Activated T-cell treated with anti-CD3 and anti-CD28 coated beads, Interleukin-2, amount 50 U/mL, for 72 hours (primary cell): Measurements from ENCODE around the gene ATOH8. TPM values are rescaled to one million over a fixed set of nuclear protein-coding genes. Genes with fewer than 3 reads are reported as not detected.

Source experiments
- ATAC-seq, 2 donors: fragments of 150-1000 bp; cut with Tn5 transposase; replicated peaks in 1 of 2; 2 replicates each; pipeline ENCODE4 v1.10.0; 2021; ENCODE audit warnings: moderate library complexity in 2 of 2, mild to moderate bottlenecking in 1 of 2
- DNase-seq, 2 donors: peaks; one replicate each; pipeline ENCODE4 v3.0.0; 2021 to 2022; ENCODE audit warnings: mixed read lengths in 1 of 2
- H3K27ac Mint-ChIP-seq: one replicate; pipeline ENCODE4 v1.8.0; 2022; ENCODE audit warnings: mild to moderate bottlenecking, moderate library complexity, mixed read lengths
- H3K27me3 Mint-ChIP-seq: one replicate; pipeline ENCODE4 v1.8.0; 2022; ENCODE audit warnings: low read depth, mixed read lengths
- H3K36me3 Mint-ChIP-seq, 2 donors: one replicate each; pipeline ENCODE4 v1.8.0; 2022; ENCODE audit warnings: mixed read lengths in 2 of 2, mild to moderate bottlenecking in 1 of 2; ENCODE audit not compliant: insufficient read depth in 2 of 2
- H3K4me1 Mint-ChIP-seq: one replicate; pipeline ENCODE4 v1.8.0; 2022; ENCODE audit warnings: low read depth, mixed read lengths
- H3K4me3 Mint-ChIP-seq, 2 donors: one replicate each; pipeline ENCODE4 v1.8.0; 2022; ENCODE audit warnings: mild to moderate bottlenecking in 2 of 2, mixed read lengths in 2 of 2, moderate library complexity in 2 of 2
- H3K9me3 Mint-ChIP-seq, 2 donors: one replicate each; pipeline ENCODE4 v1.8.0; 2022; ENCODE audit warnings: mixed read lengths in 2 of 2
- total RNA-seq, 2 donors: library from RNA; stranded (reverse); gene quantifications; one replicate each; pipeline ENCODE4 v1.2.3, GENCODE V29; 2022

ATOH8 gene
- total RNA-seq, 2 donors from 2014 or later: not detected

GRCh38 chr2:85788603-85789002, 34.8 kb downstream of the ATOH8 start:
- H3K4me1 Mint-ChIP-seq: peaks cover 7% of the 10 kb centered on the region
- H3K4me3 Mint-ChIP-seq: no peak overlapping the region

GRCh38 chr2:85789271-85789670, 35.5 kb downstream of the ATOH8 start:
- H3K27ac Mint-ChIP-seq: no peak overlapping the region
- no peak for ATAC-seq
- peaks cover 13% of the 10 kb centered on the region for H3K27me3 Mint-ChIP-seq
- no peaks in the 10 kb centered on the region for H3K9me3 Mint-ChIP-seq
- no peaks in the 10 kb centered on the region for H3K36me3 Mint-ChIP-seq
- no peak for DNase-seq
- H3K4me3 Mint-ChIP-seq: no peak overlapping the region
- H3K4me1 Mint-ChIP-seq: peaks cover 7% of the 10 kb centered on the region

More at GRCh38 chr2:85788603-85789002, 34.8 kb downstream of the ATOH8 start:
- no peaks in the 10 kb centered on the region for H3K36me3 Mint-ChIP-seq
- no peaks in the 10 kb centered on the region for H3K9me3 Mint-ChIP-seq
- H3K27me3 Mint-ChIP-seq: peaks cover 13% of the 10 kb centered on the region
- ATAC-seq (no peak), DNase-seq (no peak)
- H3K27ac Mint-ChIP-seq: no peak overlapping the region

DNA sequence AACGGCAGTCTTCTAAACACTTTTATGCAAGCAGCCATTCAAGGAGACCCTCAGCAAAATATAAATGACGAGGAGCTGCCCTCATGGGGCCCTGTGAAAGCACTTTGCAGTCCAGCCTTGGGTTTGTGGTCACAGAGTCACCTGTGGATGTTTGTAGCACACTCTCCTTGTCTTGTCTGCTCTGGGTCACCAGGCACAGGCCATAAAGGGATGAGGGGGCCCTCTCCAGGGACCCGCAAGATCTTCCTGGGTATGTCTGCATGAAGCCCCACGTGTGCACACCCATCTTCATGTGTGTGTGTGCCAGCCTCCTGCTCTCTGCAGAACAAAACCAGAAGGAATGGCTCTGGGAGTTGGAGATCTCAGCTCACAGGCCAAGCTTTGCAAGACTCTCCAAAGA, 36.2 kb downstream of the ATOH8 start:
- H3K9me3 Mint-ChIP-seq: no peaks in the 10 kb centered on the region
- H3K4me3 Mint-ChIP-seq: no peak overlapping the region
- peaks cover 10% of the 10 kb centered on the region for H3K27me3 Mint-ChIP-seq
- no peak for DNase-seq
- peaks cover 5% of the 10 kb centered on the region for H3K4me1 Mint-ChIP-seq
- H3K36me3 Mint-ChIP-seq: no peaks in the 10 kb centered on the region
- H3K27ac Mint-ChIP-seq: no peak overlapping the region
- no peak for ATAC-seq

DNA sequence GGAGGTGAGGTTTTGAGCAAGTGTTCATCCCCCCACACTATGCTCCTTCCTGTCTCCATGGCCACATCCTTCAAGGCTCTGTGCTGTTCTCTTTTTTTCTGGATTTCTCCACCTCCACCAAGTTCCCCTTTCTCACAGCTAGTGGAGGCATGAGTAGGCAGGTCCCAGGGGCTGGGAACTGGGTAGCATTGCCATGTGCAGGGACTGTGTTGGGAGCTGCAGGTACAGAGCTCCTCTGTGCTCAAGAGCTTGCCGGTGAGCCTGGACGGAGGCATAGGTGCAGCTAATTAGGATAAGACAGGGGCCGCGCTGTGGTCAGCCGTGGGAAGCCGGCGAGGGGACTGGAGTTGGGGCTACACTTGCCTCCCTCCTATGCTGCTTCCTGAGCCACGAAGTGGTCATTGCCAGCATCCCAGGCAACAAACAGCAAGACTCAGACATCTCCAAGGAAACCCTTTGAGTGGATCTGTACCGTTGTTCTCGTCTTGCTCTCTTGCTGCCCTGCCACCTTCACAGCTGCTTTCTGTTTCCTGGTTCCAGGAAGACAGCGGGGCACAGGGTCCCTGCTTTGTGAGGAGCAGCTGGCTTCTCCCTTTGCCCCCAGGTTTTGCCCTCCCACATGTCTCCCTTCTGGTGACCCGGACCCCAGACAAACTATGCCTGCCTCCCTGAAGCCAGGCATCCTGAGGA, 36.9 kb downstream of the ATOH8 start:
- no peaks in the 10 kb centered on the region for H3K36me3 Mint-ChIP-seq
- H3K27me3 Mint-ChIP-seq: peaks cover 4% of the 10 kb centered on the region
- no peak overlapping the region for H3K4me3 Mint-ChIP-seq
- no peaks in the 10 kb centered on the region for H3K4me1 Mint-ChIP-seq
- ATAC-seq (no peak), DNase-seq (no peak)
- no peaks in the 10 kb centered on the region for H3K9me3 Mint-ChIP-seq
- no peak overlapping the region for H3K27ac Mint-ChIP-seq

DNA sequence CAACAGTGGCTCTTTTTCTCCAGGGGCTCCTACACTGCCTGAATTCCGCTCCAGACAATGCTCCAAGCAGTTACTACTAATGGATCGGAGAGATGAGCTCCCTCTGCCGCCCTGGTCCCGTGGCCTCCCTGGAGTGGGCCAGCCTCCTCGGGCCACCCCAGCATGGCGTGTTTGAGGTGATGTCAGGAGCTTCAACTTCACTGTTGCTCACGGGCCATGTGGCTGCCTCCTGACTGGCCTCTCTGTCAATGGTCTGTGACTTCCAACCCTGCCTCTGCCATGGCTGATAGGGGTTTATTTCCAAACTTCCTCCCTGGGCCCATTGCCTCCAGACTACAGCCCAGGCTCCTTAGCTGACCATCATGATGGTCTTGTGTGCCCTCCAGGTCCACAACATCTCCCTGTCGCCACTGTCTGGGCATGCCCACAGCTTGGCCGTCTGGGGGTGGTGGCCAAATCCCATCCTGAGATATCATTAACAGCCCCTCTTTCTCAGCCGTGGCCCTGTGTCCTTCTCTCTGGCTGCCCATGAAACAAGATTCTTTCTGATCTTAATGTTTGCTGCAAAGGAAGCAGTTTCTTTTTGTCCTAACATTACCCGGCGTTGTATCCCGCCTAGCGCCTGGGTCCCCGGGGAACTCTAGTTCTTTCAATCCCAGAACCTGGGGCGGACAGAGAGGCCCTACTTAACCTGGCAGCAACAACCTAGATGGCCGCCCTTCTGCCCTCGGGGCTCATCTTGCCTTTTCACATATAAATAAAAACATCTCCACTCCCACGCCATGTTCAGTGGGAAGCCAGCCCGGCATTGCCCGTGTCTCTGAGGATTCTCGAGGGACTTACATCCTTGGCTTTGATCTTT, 38.1 kb downstream of the ATOH8 start:
- H3K27me3 Mint-ChIP-seq: no peaks in the 10 kb centered on the region
- no peaks in the 10 kb centered on the region for H3K36me3 Mint-ChIP-seq
- no peak for ATAC-seq
- no peak for DNase-seq
- no peaks in the 10 kb centered on the region for H3K4me1 Mint-ChIP-seq
- H3K27ac Mint-ChIP-seq: no peak overlapping the region
- no peak overlapping the region for H3K4me3 Mint-ChIP-seq
- H3K9me3 Mint-ChIP-seq: no peaks in the 10 kb centered on the region

DNA sequence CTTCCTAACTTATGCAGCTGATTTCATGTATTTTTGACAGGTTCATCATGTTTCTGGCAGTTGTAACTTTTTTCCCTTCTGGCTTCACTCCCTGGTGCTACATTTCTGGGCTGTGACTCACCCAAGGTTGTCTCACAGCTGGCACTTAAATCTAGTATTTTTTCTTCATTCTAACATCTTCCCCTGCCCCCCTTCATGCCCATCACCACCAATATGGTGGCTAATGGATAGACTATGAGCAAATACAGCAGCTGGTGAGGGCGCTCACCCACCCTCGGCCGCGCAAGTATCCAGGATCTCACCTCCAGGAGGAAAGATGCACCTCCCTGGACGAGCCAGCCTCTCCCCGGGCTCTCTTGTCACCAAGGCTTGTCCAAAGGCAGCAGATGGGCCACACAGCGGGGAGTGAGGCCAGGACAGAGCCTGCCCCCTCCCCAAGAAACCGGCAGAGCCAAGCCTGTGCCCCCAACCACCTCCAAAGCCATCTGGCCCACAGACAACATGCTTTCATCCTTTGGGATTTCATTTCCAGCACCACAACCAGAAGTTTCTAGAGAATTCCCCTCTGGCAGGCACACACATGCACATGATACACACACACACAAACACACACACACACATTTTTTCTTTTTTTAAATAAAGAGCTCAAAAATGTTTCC, 39.1 kb downstream of the ATOH8 start:
- DNase-seq (no peak), ATAC-seq (no peak)
- Mint-ChIP-seq H3K9me3 (no peaks in the 10 kb centered on the region), H3K27me3 (peaks cover 3% of the 10 kb centered on the region), H3K36me3 (no peaks in the 10 kb centered on the region), H3K4me1 (no peaks in the 10 kb centered on the region), H3K4me3 (no peak overlapping the region), H3K27ac (no peak overlapping the region)

DNA sequence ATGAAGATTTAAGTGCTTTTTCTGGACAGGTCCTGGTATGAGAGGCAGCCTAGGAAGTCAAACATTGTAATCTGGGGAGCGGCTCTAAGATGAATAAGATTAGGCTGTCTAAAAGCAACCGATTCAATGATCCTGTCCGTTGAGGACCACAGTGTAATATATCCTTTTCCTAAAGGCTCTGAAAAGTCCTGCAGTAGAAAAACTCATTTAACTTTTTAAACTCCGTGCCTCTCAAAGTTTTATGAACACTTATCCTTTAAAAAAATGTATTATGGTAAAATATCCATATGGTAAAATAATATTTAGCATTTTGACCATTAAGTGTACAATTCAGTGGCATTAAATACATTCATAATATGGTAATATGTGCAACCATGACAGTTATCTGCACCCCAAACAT, 39.8 kb downstream of the ATOH8 start:
- DNase-seq: no peak
- Mint-ChIP-seq H3K27me3 (peaks cover 9% of the 10 kb centered on the region), H3K9me3 (no peaks in the 10 kb centered on the region), H3K27ac (no peak overlapping the region), H3K36me3 (no peaks in the 10 kb centered on the region), H3K4me3 (no peak overlapping the region), H3K4me1 (no peaks in the 10 kb centered on the region)
- no peak for ATAC-seq

- DNase-seq (no peak), ATAC-seq (no peak)
- H3K4me3 Mint-ChIP-seq: no peak overlapping the region
- H3K27ac Mint-ChIP-seq: no peak overlapping the region
- no peaks in the 10 kb centered on the region for H3K4me1 Mint-ChIP-seq
- no peaks in the 10 kb centered on the region for H3K9me3 Mint-ChIP-seq
- H3K36me3 Mint-ChIP-seq: no peaks in the 10 kb centered on the region
- H3K27me3 Mint-ChIP-seq: peaks cover 9% of the 10 kb centered on the region
These were observed 40.2 kb downstream of the ATOH8 start for GRCh38 chr2:85794038-85794441.

GRCh38 chr2:85794491-85795121, 40.8 kb downstream of the ATOH8 start:
- DNase-seq: no peak
- H3K4me3 Mint-ChIP-seq: no peak overlapping the region
- no peaks in the 10 kb centered on the region for H3K9me3 Mint-ChIP-seq
- H3K27ac Mint-ChIP-seq: no peak overlapping the region
- H3K36me3 Mint-ChIP-seq: no peaks in the 10 kb centered on the region
- H3K4me1 Mint-ChIP-seq: peaks cover 2% of the 10 kb centered on the region
- peaks cover 12% of the 10 kb centered on the region for H3K27me3 Mint-ChIP-seq
- no peak for ATAC-seq

GRCh38 chr2:85795331-85796045, 41.7 kb downstream of the ATOH8 start:
- Mint-ChIP-seq H3K36me3 (peaks cover 0 to under 1% of the 10 kb centered on the region in 2 donors), H3K4me3 (no peak overlapping the region), H3K27me3 (peaks cover 16% of the 10 kb centered on the region), H3K9me3 (no peaks in the 10 kb centered on the region), H3K27ac (no peak overlapping the region), H3K4me1 (peaks cover 10% of the 10 kb centered on the region)
- ATAC-seq (no peak), DNase-seq (no peak)

DNA sequence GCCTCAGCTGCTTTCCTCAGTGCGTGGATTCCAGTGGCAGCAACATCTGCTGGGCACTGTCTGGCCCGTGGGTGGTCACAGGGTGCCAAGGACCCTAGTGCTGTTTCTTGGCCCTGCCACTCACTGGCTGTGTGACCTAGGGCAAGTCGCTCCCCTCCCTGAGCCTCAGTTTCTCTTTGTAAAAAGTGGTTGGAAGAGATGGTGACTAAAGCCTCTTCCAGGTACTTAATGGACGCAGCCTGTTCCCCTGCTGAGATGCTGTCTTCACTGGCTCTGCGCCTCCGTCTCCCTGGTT, 42.2 kb downstream of the ATOH8 start:
- peaks cover 0 to 3% of the 10 kb centered on the region in 2 donors for H3K36me3 Mint-ChIP-seq
- peaks cover 16% of the 10 kb centered on the region for H3K27me3 Mint-ChIP-seq
- ATAC-seq (no peak), DNase-seq (no peak)
- peaks cover 1 to 5% of the 10 kb centered on the region in 2 donors for H3K9me3 Mint-ChIP-seq
- no peak overlapping the region for H3K27ac Mint-ChIP-seq
- no peak overlapping the region for H3K4me3 Mint-ChIP-seq
- peaks cover 14% of the 10 kb centered on the region for H3K4me1 Mint-ChIP-seq

DNA sequence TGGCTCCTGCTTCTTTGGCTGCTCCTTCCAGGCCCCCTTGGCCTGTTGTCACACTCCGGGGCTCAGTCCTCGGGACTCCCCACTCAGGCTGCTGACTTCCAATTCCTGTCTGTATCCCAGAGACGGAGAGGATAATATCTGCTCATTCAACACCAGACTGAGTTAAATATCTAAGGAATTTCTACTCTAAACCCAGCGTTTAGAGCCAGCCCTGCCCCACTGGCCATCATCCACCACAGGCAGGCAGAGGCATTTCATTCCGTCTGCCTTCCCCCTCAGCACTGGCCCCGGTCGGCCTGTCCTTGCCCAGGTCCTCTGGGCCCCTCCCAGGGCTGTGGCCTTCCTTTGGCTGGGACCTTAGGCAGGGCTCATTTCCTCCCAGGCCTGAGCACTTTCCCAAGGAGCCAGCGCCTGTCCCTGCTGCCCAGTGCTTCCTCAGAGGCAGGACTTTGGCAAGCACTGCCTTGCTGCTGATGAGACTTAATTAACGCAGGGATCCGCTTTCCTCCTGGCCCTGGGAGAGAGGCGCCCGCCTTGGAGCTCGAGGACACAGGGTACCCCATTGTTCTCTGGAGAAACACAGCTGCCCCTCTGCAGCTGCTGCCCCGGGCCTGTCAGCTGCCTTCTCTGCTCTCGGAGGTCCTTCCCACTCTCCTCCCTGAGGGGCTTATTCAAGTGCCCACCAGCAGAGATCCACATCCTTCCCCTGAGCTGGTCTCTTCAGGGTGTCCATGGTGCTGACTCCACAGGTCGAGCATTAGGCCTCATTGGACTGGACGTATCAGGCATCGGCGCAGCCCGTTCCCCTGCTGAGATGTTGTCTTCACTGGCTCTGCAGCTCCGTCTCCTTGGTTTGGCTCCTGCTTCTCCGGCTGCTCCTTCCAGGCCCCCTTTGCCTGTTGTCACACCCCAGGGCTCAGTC, 42.8 kb downstream of the ATOH8 start:
- Mint-ChIP-seq H3K36me3 (peaks cover 1 to 3% of the 10 kb centered on the region in 2 donors), H3K27me3 (peaks cover 16% of the 10 kb centered on the region), H3K4me3 (no peak overlapping the region), H3K27ac (no peak overlapping the region), H3K4me1 (peaks cover 14% of the 10 kb centered on the region), H3K9me3 (peaks cover 3 to 6% of the 10 kb centered on the region in 2 donors)
- no peak for ATAC-seq
- no peak for DNase-seq
